Subcutaneous adipose tissue (tissue), 4 donors: ENCODE data around the gene UEVLD. TPM values are rescaled to one million over a fixed set of nuclear protein-coding genes. Genes with fewer than 3 reads are reported as not detected.

Experiments
- total RNA-seq, 4 donors: library from RNA; depleted of rRNA; stranded (reverse); fragments of >200 nt; gene quantifications; one replicate each; pipeline ENCODE4 v1.1.0, GENCODE V29; 2016
- TF ChIP-seq, protein P1 (sequence below): fragments of 450-650 bp; IDR thresholded peaks from one replicate; pipeline ENCODE4 v1.5.1; 2016; ENCODE audit warnings: low read depth, mild to moderate bottlenecking, control low read depth, antibody characterized with exemption, moderate library complexity

UEVLD gene
- total RNA-seq, 4 donors from 2014 or later, result 18.6 to 67.0 (median 29.8) TPM

- TF ChIP-seq, protein P1, sequence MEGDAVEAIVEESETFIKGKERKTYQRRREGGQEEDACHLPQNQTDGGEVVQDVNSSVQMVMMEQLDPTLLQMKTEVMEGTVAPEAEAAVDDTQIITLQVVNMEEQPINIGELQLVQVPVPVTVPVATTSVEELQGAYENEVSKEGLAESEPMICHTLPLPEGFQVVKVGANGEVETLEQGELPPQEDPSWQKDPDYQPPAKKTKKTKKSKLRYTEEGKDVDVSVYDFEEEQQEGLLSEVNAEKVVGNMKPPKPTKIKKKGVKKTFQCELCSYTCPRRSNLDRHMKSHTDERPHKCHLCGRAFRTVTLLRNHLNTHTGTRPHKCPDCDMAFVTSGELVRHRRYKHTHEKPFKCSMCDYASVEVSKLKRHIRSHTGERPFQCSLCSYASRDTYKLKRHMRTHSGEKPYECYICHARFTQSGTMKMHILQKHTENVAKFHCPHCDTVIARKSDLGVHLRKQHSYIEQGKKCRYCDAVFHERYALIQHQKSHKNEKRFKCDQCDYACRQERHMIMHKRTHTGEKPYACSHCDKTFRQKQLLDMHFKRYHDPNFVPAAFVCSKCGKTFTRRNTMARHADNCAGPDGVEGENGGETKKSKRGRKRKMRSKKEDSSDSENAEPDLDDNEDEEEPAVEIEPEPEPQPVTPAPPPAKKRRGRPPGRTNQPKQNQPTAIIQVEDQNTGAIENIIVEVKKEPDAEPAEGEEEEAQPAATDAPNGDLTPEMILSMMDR, result no peak
These were observed 64.3 kb downstream of the UEVLD start for GRCh38 chr11:18524248-18524647.

- TF ChIP-seq, protein P1, result no peak
These were observed 65.5 kb downstream of the UEVLD start for GRCh38 chr11:18523084-18523483.

- TF ChIP-seq, protein P1, result no peak
These were observed 66.1 kb downstream of the UEVLD start for GRCh38 chr11:18522388-18522787.

DNA sequence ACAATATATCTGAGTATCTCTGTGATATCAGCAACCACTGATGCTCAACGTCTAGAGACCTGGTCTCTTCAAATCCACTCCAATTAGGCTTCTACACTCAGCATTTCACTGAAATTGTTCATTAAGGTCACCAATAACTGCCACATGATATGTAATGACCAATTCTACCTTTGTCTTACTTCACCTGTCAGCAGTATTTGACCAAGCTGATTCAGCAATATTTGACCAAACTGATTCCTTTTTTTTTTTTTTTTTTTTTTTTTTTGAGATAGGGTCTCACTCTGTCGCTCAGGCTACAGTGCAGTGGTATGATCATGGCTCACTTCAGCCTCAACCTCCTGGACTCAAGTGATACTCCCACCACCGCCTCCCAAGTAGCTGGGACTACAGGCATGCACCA is 67.4 kb downstream of the UEVLD start:
- TF ChIP-seq, protein P1, result no peak

DNA sequence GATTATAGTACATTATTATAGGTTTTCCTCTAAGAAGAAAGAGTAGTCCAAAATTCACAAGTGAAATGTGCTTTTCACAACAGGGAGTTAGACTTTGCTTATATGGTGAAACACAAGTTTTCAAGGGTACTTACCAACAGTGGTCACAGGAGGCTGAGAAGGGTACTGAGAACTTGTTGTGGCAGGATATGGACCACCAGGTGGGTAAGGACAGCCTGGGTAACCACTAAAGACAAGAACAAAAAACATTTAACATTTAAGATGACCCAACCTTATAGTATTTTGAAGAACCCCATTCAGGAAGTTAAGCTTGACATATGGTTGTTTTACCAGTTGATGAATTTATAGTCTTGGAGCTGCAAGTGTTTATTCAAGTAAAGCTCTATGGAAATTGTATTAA is 86.2 kb downstream of the UEVLD start:
- TF ChIP-seq, protein P1, result no peak

GRCh38 chr11:18501629-18502028 is 86.9 kb downstream of the UEVLD start:
- TF ChIP-seq, protein P1, result no peak

DNA sequence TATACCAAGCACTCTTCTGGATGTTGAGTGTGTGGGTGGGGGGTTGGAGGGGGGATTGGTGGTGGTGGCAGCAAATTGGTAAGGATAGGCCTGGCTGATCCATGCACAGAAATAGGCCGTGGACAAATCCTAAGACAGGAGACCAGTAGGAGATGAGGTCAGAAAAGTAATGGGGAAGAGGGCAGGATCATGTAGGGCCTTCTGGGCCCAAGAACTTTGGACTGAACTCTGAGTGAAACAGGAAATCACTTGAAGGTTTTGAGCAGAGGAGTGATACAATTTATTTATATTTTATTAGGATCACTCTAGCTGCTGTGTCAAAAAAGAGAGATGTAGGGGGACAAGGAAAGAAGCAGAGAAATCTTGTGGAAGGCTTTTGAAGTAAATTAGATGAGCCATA is 90.5 kb downstream of the UEVLD start:
- TF ChIP-seq, protein P1, result no peak

- TF ChIP-seq, protein P1, result no peak
These were observed 92.8 kb downstream of the UEVLD start for GRCh38 chr11:18495703-18496102.
